AG04449 (cell line): Measurements from ENCODE around the gene NEK6.

Experiments
- CTCF ChIA-PET: fragments of 350-600 bp; formaldehyde crosslinking; extraction: SDS; loops from one replicate; lab custom pipeline; 2021; ENCODE audit warnings: antibody characterized with exemption; lab: Yijun Ruan, JAX
- POLR2A ChIA-PET: fragments of 400-600, 350-600 bp; formaldehyde crosslinking; extraction: SDS; loops from one replicate; lab custom pipeline; 2020; ENCODE audit warnings: antibody characterized with exemption, inconsistent platforms; lab: Yijun Ruan, JAX
- DNase-seq: peaks from one replicate; pipeline ENCODE4 v3.0.0-alpha.2; 2010; ENCODE audit warnings: low read depth, low spot score
- H3K4me3 ChIP-seq: 2 replicates; pipeline ENCODE4 v1.5.1; 2011; ENCODE audit warnings: low read depth, mild to moderate bottlenecking, control low read depth, low read length
- CTCF ChIP-seq: IDR thresholded peaks from one replicate; pipeline ENCODE4 v1.5.1; 2011; ENCODE audit warnings: mild to moderate bottlenecking, moderate library complexity, low read length, control low read depth, inconsistent platforms; ENCODE audit not compliant: insufficient read depth; ENCODE audit errors: missing control alignments

NEK6 gene

GRCh38 chr9:124386201-124386600 is 128.5 kb downstream of the NEK6 start:
- no peak overlapping the region for H3K4me3 ChIP-seq
- no peak for DNase-seq
- CTCF ChIA-PET: interaction anchor here (1.4 to 10.1 kb wide), 5 partner anchors 9 to 259 kb away, joined by 5 to 177 read pairs (median 10); no protein-coding TSS in a partner anchor
- TF ChIP-seq CTCF: no peak
- POLR2A ChIA-PET: no interaction called here

DNA sequence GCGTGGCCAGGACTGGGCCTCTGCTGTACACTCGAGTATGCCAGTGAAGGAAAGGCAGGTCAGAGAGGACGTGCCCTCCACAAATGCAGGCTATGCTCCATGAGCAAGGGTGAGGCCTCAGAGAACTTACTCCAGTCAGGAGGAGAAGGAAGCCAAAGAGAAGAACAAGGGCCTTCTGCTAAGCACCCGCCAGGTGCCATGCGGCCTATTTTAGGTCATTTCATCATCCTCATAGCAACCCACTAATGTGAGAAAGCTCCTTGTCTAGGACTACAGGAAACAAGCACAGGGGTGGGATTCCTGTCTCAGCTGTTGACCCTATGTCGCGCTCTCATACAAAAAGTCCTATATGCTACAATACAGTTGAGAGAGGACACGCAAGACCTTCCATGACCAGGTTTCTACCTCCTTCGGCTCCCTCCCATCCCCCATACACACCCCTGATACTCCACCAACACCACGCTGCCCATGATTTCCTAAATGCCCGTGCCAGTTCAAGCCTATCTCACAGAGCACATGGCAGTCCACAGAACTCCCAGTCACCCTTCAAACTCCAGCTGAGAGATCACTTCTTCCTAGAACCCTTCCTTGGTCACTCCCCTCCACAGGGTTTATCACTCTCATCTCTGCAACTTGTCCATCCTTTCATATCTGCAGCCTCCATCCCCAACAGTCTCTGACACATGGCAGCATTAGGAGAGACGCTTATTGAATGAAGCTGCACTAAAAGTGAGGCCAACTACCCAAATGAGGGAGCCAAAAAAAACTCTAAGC is 130.7 kb downstream of the NEK6 start:
- no peak for TF ChIP-seq CTCF
- ChIA-PET POLR2A (no interaction called here), CTCF (interaction anchor here (0.7 to 10.1 kb wide), 10 partner anchors 8 to 261 kb away, joined by 3 to 177 read pairs (median 6); partner anchors contain the start of gene PSMB7)
- H3K4me3 ChIP-seq: no peak overlapping the region
- DNase-seq: no peak

GRCh38 chr9:124389146-124389939 is 131.6 kb downstream of the NEK6 start:
- H3K4me3 ChIP-seq: no peak overlapping the region
- POLR2A ChIA-PET: no interaction called here
- DNase-seq: no peak
- no peak for TF ChIP-seq CTCF
- CTCF ChIA-PET: interaction anchor here (0.7 to 10.1 kb wide), 5 partner anchors 10 to 262 kb away, joined by 3 to 177 read pairs (median 13); no protein-coding TSS in a partner anchor

- TF ChIP-seq CTCF: no peak
- no peak for DNase-seq
- POLR2A ChIA-PET: no interaction called here
- no peak overlapping the region for H3K4me3 ChIP-seq
- CTCF ChIA-PET: interaction anchor here (0.9 to 10.1 kb wide), 10 partner anchors 13 to 268 kb away, joined by 3 to 177 read pairs (median 4); no protein-coding TSS in a partner anchor
Observed at GRCh38 chr9:124390794-124391658, 133.3 kb downstream of the NEK6 start.

DNA sequence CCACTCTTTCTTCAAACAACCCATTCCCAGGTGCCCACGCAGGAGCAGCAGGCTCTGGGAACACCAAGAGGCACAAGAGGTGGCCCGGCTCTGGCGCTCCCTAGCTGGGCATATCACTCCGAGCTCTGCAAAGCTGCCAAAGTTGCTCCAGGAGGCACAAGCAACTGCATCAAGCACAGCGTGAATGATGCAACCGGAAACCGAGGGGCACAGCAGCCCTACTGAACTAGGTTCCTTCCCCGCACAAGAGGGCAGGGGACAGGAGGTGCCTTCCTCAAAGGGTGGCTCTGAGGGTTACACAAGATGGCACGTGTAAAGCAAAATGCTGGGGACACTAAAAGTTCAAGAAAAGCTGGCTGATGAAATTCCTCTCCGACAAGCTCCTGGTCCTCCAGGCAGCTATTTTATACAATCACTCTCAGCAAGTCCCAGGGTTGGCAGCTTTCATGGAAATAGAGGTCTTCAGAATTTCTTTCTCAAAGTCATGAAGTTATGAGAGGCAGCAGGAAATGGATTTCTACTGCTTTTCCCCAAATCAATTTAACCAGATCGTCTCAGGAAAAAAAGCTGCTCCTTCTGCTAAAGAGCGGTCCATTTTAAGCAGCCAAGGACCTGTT is 134.6 kb downstream of the NEK6 start:
- no peak overlapping the region for H3K4me3 ChIP-seq
- DNase-seq: no peak
- ChIA-PET POLR2A (interaction anchor here (1.0 to 1.1 kb wide), 2 partner anchors 15 to 19 kb away, joined by 3 to 4 read pairs; no protein-coding TSS in a partner anchor), CTCF (interaction anchor here (0.6 to 10.1 kb wide), 17 partner anchors 8 to 273 kb away, joined by 3 to 177 read pairs (median 4); no protein-coding TSS in a partner anchor)
- TF ChIP-seq CTCF: no peak
